Activated CD4-positive, alpha-beta T cell treated with anti-CD3 and anti-CD28 coated beads for 1 hour (primary cell): ENCODE measurements around the gene ABLIM3.

ENCODE experiments used
- DNase-seq: peaks from one replicate; pipeline ENCODE4 v3.0.0-alpha.2; 2020

Gene ABLIM3

GRCh38 chr5:149221326-149221725, 80.0 kb downstream of the ABLIM3 start:
- DNase-seq = no peak

- no peak for DNase-seq
These were observed 80.5 kb downstream of the ABLIM3 start for GRCh38 chr5:149221731-149222342.

- no peak for DNase-seq
These were observed 82.0 kb downstream of the ABLIM3 start for GRCh38 chr5:149223081-149223848.

GRCh38 chr5:149224282-149224681, 83.0 kb downstream of the ABLIM3 start:
- DNase-seq = no peak

GRCh38 chr5:149227168-149227826, 86.0 kb downstream of the ABLIM3 start:
- no peak for DNase-seq

- no peak for DNase-seq
These were observed 87.5 kb downstream of the ABLIM3 start for GRCh38 chr5:149228618-149229297.

- DNase-seq = no peak
These were observed 88.1 kb downstream of the ABLIM3 start for GRCh38 chr5:149229298-149229937.

GRCh38 chr5:149235841-149236240, 94.5 kb downstream of the ABLIM3 start:
- DNase-seq = no peak

GRCh38 chr5:149237662-149238061, 96.4 kb downstream of the ABLIM3 start:
- no peak for DNase-seq

- no peak for DNase-seq
These were observed 97.2 kb downstream of the ABLIM3 start for GRCh38 chr5:149238540-149238939.

GRCh38 chr5:149239917-149240316, 98.6 kb downstream of the ABLIM3 start:
- DNase-seq = no peak

GRCh38 chr5:149240354-149240998, 99.2 kb downstream of the ABLIM3 start:
- peak; percentile 62 for DNase-seq

GRCh38 chr5:149242339-149242738, 101.0 kb downstream of the ABLIM3 start:
- no peak for DNase-seq

- DNase-seq = no peak
These were observed 105.6 kb downstream of the ABLIM3 start for GRCh38 chr5:149246906-149247305.

- DNase-seq = no peak
These were observed 106.4 kb downstream of the ABLIM3 start for GRCh38 chr5:149247726-149248125.

- no peak for DNase-seq
These were observed 110.3 kb downstream of the ABLIM3 start for GRCh38 chr5:149251546-149251945.

- no peak for DNase-seq
These were observed 113.2 kb downstream of the ABLIM3 start for GRCh38 chr5:149254506-149254905.

GRCh38 chr5:149256451-149256850, 115.2 kb downstream of the ABLIM3 start:
- no peak for DNase-seq

- DNase-seq = no peak
These were observed 115.8 kb downstream of the ABLIM3 start for GRCh38 chr5:149257131-149257530.

GRCh38 chr5:149257889-149258705, 116.8 kb downstream of the ABLIM3 start:
- DNase-seq = no peak

GRCh38 chr5:149260761-149261160, 119.5 kb downstream of the ABLIM3 start:
- DNase-seq = no peak

GRCh38 chr5:149261246-149261645, 120.0 kb downstream of the ABLIM3 start:
- DNase-seq = no peak
